GM12891 (cell line): Measurements from ENCODE around the gene NFIX.

Experiments
- PAX5 ChIP-seq: IDR thresholded peaks from 2 replicates; pipeline ENCODE4 v1.6.1; 2011; ENCODE audit warnings: low read length, moderate library complexity, mild to moderate bottlenecking; ENCODE audit not compliant: insufficient read depth, severe bottlenecking
- POLR2A ChIP-seq: IDR thresholded peaks from 2 replicates; pipeline ENCODE4 v1.6.1; 2011; ENCODE audit warnings: low read depth, low read length, control low read depth
- POLR2AphosphoS5 ChIP-seq: IDR thresholded peaks from 2 replicates; pipeline ENCODE4 v1.6.1; 2011; ENCODE audit warnings: low read depth, low read length, control low read depth
- SPI1 ChIP-seq: IDR thresholded peaks from 2 replicates; pipeline ENCODE4 v1.6.1; 2011; ENCODE audit warnings: low read depth, low read length, control low read depth
- TAF1 ChIP-seq: IDR thresholded peaks from 2 replicates; pipeline ENCODE4 v1.6.1; 2011; ENCODE audit warnings: low read depth, low read length, control low read depth

DNA sequence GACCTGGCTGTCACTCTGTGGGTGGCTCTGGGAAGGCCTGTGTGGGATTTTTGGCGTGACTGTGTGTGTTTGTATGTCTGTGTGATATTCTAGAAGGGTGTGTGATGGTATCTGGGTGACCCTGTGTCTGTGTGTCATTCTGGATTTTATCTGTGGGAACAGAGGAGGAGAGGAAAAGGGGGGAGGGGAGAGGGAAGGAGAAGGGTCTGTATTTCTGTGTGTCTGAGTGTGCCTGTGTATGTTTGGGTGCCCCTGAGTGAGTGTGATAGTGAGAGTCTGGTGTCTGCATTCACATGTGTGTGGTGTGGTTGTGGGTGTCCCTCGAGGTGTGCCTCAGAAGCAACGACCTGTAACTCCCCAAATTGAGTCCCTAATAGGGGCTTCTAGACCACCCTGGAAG is 8.1 kb upstream of the NFIX start:
- TF ChIP-seq POLR2A, result no peak
- TF ChIP-seq TAF1, result no peak
- no peak for TF ChIP-seq POLR2AphosphoS5
- TF ChIP-seq PAX5, result no peak
- no peak for TF ChIP-seq SPI1
